B cell (primary cell): ENCODE measurements around the gene PDE10A. TPM values are rescaled to one million over a fixed set of nuclear protein-coding genes. Genes with fewer than 3 reads are reported as not detected.

Experiments used
- ATAC-seq: fragments of 200-7000 bp; cut with Tn5 transposase; one replicate; pipeline ENCODE4 v1.10.0; 2021; ENCODE audit warnings: low read depth, mild to moderate bottlenecking, moderate number of reproducible peaks, moderate library complexity
- CTCF ChIA-PET: fragments of 350-600 bp; sonication (Branson Sonifier 250); formaldehyde crosslinking; loops from one replicate; lab custom pipeline; 2021; ENCODE audit warnings: antibody characterized with exemption, inconsistent platforms; lab: Charles Lee
- POLR2A ChIA-PET: fragments of 350-600 bp; sonication (Branson Sonifier 250); formaldehyde crosslinking; loops from one replicate; lab custom pipeline; 2021; ENCODE audit warnings: antibody characterized with exemption; lab: Charles Lee
- DNase-seq: peaks from one replicate; pipeline ENCODE4 v3.0.0; 2013
- H2AFZ ChIP-seq: 2 replicates; pipeline ENCODE4 v1.6.1; 2012; ENCODE audit warnings: mild to moderate bottlenecking, low read depth, low read length; ENCODE audit not compliant: insufficient read depth, poor library complexity, severe bottlenecking
- H3K27ac ChIP-seq, 2 donors: 1 replicate in 1 of 2; 2 replicates in 1 of 2; pipeline ENCODE4 v1.5.1; 2012 to 2013; ENCODE audit warnings: low read length in 2 of 2, mild to moderate bottlenecking in 2 of 2, moderate library complexity in 1 of 2
- H3K27me3 ChIP-seq, 4 experiments: fragments of 200-600 bp in 1 of 4; sonication (generic) in 1 of 4; replicated peaks in 1 of 4; 1 replicate in 2 of 4; 2 replicates in 2 of 4; pipeline versions ENCODE4 v1.6.1 to v1.7.0; 2013 to 2016; ENCODE audit warnings: low read length in 3 of 4, mild to moderate bottlenecking in 2 of 4, mixed read lengths in 1 of 4, moderate library complexity in 1 of 4; ENCODE audit not compliant: insufficient read depth in 4 of 4, control insufficient read depth in 3 of 4; ENCODE audit errors: control extremely low read depth in 1 of 4
- H3K36me3 ChIP-seq, 2 experiments: replicated peaks in 1 of 2; 1 replicate in 1 of 2; 2 replicates in 1 of 2; pipeline versions ENCODE4 v1.6.1 to v1.7.1; 2013; ENCODE audit warnings: low read length in 1 of 2; ENCODE audit not compliant: insufficient read depth in 2 of 2, control insufficient read depth in 1 of 2; ENCODE audit errors: control extremely low read depth in 1 of 2, extremely low read depth in 1 of 2
- H3K4me1 ChIP-seq, 2 donors: fragments of 200-600 bp in 1 of 2; sonication (generic) in 1 of 2; 1 replicate in 1 of 2; 2 replicates in 1 of 2; pipeline versions ENCODE4 v1.5.1 to v1.6.1; 2013 to 2017; ENCODE audit warnings: low read length in 2 of 2; ENCODE audit not compliant: control insufficient read depth in 2 of 2, insufficient read depth in 2 of 2
- H3K4me2 ChIP-seq: replicated peaks from 2 replicates; pipeline ENCODE3; 2012; ENCODE audit warnings: mild to moderate bottlenecking, low read depth, low read length; ENCODE audit not compliant: poor library complexity, severe bottlenecking
- H3K4me3 ChIP-seq, 5 experiments: fragments of 200-600 bp in 1 of 5; sonication (generic) in 1 of 5; 1 replicate in 3 of 5; 2 replicates in 2 of 5; pipeline versions ENCODE4 v1.5.1 to v1.7.0; 2011 to 2016; ENCODE audit warnings: low read length in 4 of 5, mild to moderate bottlenecking in 4 of 5, low read depth in 2 of 5, control low read depth in 1 of 5, moderate library complexity in 1 of 5; ENCODE audit not compliant: insufficient read depth in 1 of 5; ENCODE audit errors: control extremely low read depth in 1 of 5, extremely low read depth in 1 of 5
- H3K79me2 ChIP-seq: fragments of 200-600 bp; sonication (generic); one replicate; pipeline ENCODE4 v1.6.0; 2016; ENCODE audit warnings: low read length; ENCODE audit not compliant: control insufficient read depth, insufficient read depth
- H3K9ac ChIP-seq: fragments of 200-600 bp; sonication (generic); 2 replicates; pipeline ENCODE4 v1.6.1; 2017; ENCODE audit warnings: mild to moderate bottlenecking, low read length, moderate library complexity
- H3K9me3 ChIP-seq, 3 donors: one replicate each; pipeline versions ENCODE4 v1.6.1 to v1.7.1; 2013; ENCODE audit warnings: low read length in 2 of 3; ENCODE audit not compliant: control insufficient read depth in 2 of 3, insufficient read depth in 1 of 3; ENCODE audit errors: control extremely low read depth in 1 of 3
- H4K20me1 ChIP-seq: 2 replicates; pipeline ENCODE4 v1.6.0; 2012; ENCODE audit warnings: mild to moderate bottlenecking, low read length; ENCODE audit not compliant: insufficient read depth, control insufficient read depth, poor library complexity, severe bottlenecking
- H3K27ac Mint-ChIP-seq: one replicate; pipeline ENCODE4 v1.8.0; 2021; ENCODE audit warnings: mixed read lengths
- H3K27me3 Mint-ChIP-seq: one replicate; pipeline ENCODE4 v1.8.0; 2021; ENCODE audit warnings: mixed read lengths
- H3K4me1 Mint-ChIP-seq: one replicate; pipeline ENCODE4 v1.8.0; 2021; ENCODE audit warnings: mixed read lengths
- H3K4me3 Mint-ChIP-seq: one replicate; pipeline ENCODE4 v1.8.0; 2021; ENCODE audit warnings: mixed read lengths
- H3K9me3 Mint-ChIP-seq: one replicate; pipeline ENCODE4 v1.8.0; 2022; ENCODE audit warnings: mixed read lengths; ENCODE audit not compliant: insufficient read depth
- EZH2 ChIP-seq: IDR thresholded peaks from 2 replicates; pipeline ENCODE4 v1.6.1; 2012; ENCODE audit warnings: borderline replicate concordance, low read depth, mild to moderate bottlenecking, moderate library complexity, low read length; ENCODE audit not compliant: insufficient read depth, poor library complexity, severe bottlenecking
- WGBS: methylation state at CpG from one replicate; pipeline ENCODE4 v1.1.5; 2013; ENCODE audit warnings: missing lambda C conversion rate; ENCODE audit not compliant: insufficient coverage; 5-methylcytosine and 5-hydroxymethylcytosine counted together
- intact Hi-C: fragments of 100-400 bp; cut with micrococcal nuclease; formaldehyde crosslinking; loops from one replicate; pipeline ENCODE4 v1.10.0; 2022
- polyA plus RNA-seq: library from polyadenylated mRNA; depleted of rRNA; stranded (reverse); fragments of >200 nt; gene quantifications from 2 replicates; pipeline ENCODE4 v1.2.3, GENCODE V29; 2012
- total RNA-seq, 2 donors: library from RNA; stranded (reverse); fragments of 120-200 nt in 1 of 2; gene quantifications; 1 replicate in 1 of 2; 2 replicates in 1 of 2; pipeline versions ENCODE4 v1.2.3 to v1.2.4, GENCODE V29; 2013 to 2022
- TF ChIP-seq, protein P1 (sequence below): fragments of 200-600 bp; IDR thresholded peaks from one replicate; pipeline ENCODE4 v1.8.0; 2022; ENCODE audit warnings: antibody characterized with exemption, mild to moderate bottlenecking

PDE10A gene
- total and polyA plus RNA-seq, 2 donors (not counting 1 experiment from before 2014, with no cell fraction given), result not detected

DNA sequence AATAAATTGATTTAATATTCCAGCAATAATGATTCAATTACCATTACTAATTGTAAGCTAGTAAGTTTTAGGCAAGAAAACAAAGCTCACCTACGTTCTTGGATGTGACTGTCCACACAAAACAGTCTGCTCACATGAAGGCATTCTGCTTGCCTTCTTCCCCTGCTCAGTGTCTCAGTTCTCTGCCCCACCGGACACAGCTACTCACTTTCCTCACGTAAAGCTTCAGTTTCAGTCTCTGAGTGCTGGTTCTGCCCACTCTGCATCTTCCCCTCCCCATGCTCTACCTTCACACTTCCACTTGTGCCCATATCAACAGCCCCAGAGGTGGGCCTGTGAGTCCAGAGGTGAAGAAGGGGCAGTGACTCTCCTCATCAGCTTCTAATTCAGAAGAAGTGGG lies 279.7 kb downstream of the PDE10A start:
- WGBS, result 89% methylated on average over 3 of the region's 3 CpGs
- Histone ChIP-seq H3K4me1 (no peaks in the 10 kb centered on the region), H3K36me3 (no peaks in the 10 kb centered on the region), H3K27me3 (no peaks in the 10 kb centered on the region), H3K4me3 (no peak overlapping the region), H3K9me3 (no peaks in the 10 kb centered on the region), H3K27ac (no peak overlapping the region), H3K79me2 (no peaks in the 10 kb centered on the region), H2AFZ (no peak overlapping the region), H3K4me2 (no peak overlapping the region), H4K20me1 (no peaks in the 10 kb centered on the region), H3K9ac (no peak overlapping the region)
- no peak for DNase-seq
- intact Hi-C loops, result no loop called here
- Mint-ChIP-seq H3K4me3 (no peak overlapping the region), H3K4me1 (no peaks in the 10 kb centered on the region), H3K27me3 (no peaks in the 10 kb centered on the region), H3K9me3 (peaks cover 6% of the 10 kb centered on the region), H3K27ac (no peak overlapping the region)
- ATAC-seq, result no peak
- TF ChIP-seq, protein P1, sequence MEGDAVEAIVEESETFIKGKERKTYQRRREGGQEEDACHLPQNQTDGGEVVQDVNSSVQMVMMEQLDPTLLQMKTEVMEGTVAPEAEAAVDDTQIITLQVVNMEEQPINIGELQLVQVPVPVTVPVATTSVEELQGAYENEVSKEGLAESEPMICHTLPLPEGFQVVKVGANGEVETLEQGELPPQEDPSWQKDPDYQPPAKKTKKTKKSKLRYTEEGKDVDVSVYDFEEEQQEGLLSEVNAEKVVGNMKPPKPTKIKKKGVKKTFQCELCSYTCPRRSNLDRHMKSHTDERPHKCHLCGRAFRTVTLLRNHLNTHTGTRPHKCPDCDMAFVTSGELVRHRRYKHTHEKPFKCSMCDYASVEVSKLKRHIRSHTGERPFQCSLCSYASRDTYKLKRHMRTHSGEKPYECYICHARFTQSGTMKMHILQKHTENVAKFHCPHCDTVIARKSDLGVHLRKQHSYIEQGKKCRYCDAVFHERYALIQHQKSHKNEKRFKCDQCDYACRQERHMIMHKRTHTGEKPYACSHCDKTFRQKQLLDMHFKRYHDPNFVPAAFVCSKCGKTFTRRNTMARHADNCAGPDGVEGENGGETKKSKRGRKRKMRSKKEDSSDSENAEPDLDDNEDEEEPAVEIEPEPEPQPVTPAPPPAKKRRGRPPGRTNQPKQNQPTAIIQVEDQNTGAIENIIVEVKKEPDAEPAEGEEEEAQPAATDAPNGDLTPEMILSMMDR, result no peak
- TF ChIP-seq EZH2, result no peak
- ChIA-PET POLR2A (no interaction called here), CTCF (no interaction called here)

DNA sequence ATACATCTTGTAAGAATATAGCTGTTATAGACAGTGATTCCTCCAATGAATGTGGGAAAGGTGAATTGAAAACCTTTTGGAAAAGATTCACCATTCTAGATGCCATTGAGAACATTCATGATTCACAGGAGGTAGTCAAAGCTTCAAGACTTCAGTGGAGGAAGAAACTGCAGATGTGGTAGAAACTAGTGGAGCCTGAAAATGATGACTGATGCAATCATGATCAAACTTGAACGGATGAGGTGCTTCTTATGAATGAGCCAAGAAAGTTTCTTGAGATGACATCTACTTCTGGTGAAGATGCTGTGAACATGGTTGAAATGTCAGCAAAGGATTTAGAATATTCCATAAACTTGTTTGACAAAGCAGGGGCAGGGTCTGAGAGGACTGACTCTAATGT lies 286.9 kb downstream of the PDE10A start:
- Mint-ChIP-seq H3K27ac (no peak overlapping the region), H3K4me1 (no peaks in the 10 kb centered on the region), H3K9me3 (no peaks in the 10 kb centered on the region), H3K27me3 (no peaks in the 10 kb centered on the region), H3K4me3 (no peak overlapping the region)
- Histone ChIP-seq H3K9ac (no peak overlapping the region), H3K79me2 (no peaks in the 10 kb centered on the region), H3K4me3 (no peak overlapping the region), H2AFZ (no peak overlapping the region), H3K4me2 (no peak overlapping the region), H3K36me3 (no peaks in the 10 kb centered on the region), H4K20me1 (no peaks in the 10 kb centered on the region), H3K4me1 (no peaks in the 10 kb centered on the region), H3K9me3 (no peaks in the 10 kb centered on the region), H3K27ac (no peak overlapping the region), H3K27me3 (no peaks in the 10 kb centered on the region)
- CTCF ChIA-PET, result no interaction called here
- ATAC-seq (no peak), DNase-seq (no peak)
- POLR2A ChIA-PET, result no interaction called here
- TF ChIP-seq EZH2, result no peak
- TF ChIP-seq, protein P1, result no peak
- intact Hi-C loops, result no loop called here
- 100% methylated on average over 1 of the region's 1 CpG for WGBS
